ENCODE measurements around the gene CIBAR2.

The CIBAR2 gene

DNA sequence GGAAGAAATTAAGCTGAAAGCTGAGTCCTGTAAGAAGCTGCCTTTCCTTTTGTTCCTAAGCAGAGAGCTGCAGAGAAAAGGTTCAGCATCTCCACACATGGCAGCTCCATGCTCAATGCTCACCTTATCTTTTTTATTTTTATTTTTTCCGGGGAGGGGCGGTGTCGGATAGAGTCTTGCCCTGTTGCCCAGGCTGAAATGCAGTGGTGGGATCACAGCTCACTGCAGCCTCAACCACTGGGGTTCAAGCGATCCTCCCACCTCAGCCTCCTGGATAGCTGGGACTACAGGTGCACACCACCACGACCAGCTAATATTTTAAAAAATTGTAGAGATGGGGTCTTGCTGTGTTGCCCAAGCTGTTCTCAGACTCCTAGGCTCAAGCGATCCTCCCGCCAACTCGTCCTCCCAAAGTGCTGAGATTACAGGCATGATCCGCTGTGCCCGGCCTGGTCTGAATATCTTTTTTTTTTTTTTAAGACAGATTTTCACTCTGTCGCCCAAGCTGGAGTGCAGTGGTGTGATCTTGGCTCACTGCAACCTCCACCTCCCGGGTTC, 28.3 kb upstream of the CIBAR2 start:
- Histone ChIP-seq H3K27me3 (ENCODE audit: low read depth, low read length) (0 out of 2 replicates have a peak, but pooled peaks cover 14% of the 10 kb centered on the region), H3K4me3 (ENCODE audit: low read length) (no peak overlapping the region), H3K9ac (ENCODE audit: low read length) (no peak overlapping the region), H2AFZ (ENCODE audit: low read depth, low read length) (no peak overlapping the region), H3K9me3 (ENCODE audit: insufficient read depth, low read length) (no peaks in the 10 kb centered on the region), H3K4me2 (ENCODE audit: low read length) (no peak overlapping the region), H3K79me2 (ENCODE audit: low read length) (no peaks in the 10 kb centered on the region), H4K20me1 (ENCODE audit: insufficient read depth, low read length) (no peaks in the 10 kb centered on the region), H3K4me1 (ENCODE audit: low read length) (peaks cover 14% of the 10 kb centered on the region), H3K36me3 (replicated peaks; ENCODE audit: low read depth, low read length) (no peaks in the 10 kb centered on the region), H3K27ac (ENCODE audit: low read length) (no peak overlapping the region)
- TF ChIP-seq, protein P1, sequence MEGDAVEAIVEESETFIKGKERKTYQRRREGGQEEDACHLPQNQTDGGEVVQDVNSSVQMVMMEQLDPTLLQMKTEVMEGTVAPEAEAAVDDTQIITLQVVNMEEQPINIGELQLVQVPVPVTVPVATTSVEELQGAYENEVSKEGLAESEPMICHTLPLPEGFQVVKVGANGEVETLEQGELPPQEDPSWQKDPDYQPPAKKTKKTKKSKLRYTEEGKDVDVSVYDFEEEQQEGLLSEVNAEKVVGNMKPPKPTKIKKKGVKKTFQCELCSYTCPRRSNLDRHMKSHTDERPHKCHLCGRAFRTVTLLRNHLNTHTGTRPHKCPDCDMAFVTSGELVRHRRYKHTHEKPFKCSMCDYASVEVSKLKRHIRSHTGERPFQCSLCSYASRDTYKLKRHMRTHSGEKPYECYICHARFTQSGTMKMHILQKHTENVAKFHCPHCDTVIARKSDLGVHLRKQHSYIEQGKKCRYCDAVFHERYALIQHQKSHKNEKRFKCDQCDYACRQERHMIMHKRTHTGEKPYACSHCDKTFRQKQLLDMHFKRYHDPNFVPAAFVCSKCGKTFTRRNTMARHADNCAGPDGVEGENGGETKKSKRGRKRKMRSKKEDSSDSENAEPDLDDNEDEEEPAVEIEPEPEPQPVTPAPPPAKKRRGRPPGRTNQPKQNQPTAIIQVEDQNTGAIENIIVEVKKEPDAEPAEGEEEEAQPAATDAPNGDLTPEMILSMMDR (IDR thresholded peaks at IDR 0.05; ENCODE audit: low read depth, low read length) = no peak
- TF ChIP-seq EZH2phosphoT487 (IDR thresholded peaks at IDR 0.05; ENCODE audit: low read depth) = no peak

DNA sequence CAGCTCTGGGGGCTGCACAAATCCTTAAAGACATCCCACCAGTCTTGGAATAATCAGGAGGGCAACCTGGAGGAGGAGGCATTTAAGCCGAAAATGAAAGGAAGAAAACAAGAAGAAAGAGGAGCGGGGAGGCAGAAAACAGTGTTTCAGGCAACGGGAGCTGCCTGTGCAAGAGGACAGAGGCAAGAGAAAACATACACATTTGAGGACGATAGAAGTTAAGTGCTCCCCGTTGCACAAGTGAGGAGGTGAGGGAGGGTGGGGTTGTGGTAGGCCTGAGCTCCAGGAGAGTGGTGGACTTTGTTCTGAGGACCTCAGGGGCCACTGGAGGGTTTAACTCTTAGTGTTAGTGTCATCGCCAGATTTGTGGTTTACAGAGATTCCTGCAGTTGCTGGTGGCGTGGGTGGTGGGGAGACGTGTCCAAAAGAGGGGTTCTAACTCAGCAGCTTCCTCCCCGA, 27.6 kb upstream of the CIBAR2 start:
- Histone ChIP-seq H3K79me2 (ENCODE audit: low read length) (no peaks in the 10 kb centered on the region), H3K27me3 (ENCODE audit: low read depth, low read length) (0 out of 2 replicates have a peak, but pooled peaks cover 14% of the 10 kb centered on the region), H4K20me1 (ENCODE audit: insufficient read depth, low read length) (no peaks in the 10 kb centered on the region), H3K4me3 (ENCODE audit: low read length) (no peak overlapping the region), H3K27ac (ENCODE audit: low read length) (no peak overlapping the region), H3K4me1 (ENCODE audit: low read length) (peaks cover 16% of the 10 kb centered on the region), H3K4me2 (ENCODE audit: low read length) (no peak overlapping the region), H2AFZ (ENCODE audit: low read depth, low read length) (no peak overlapping the region), H3K9me3 (ENCODE audit: insufficient read depth, low read length) (no peaks in the 10 kb centered on the region), H3K36me3 (replicated peaks; ENCODE audit: low read depth, low read length) (no peaks in the 10 kb centered on the region), H3K9ac (ENCODE audit: low read length) (no peak overlapping the region)
- TF ChIP-seq EZH2phosphoT487 (IDR thresholded peaks at IDR 0.05; ENCODE audit: low read depth) = no peak
- TF ChIP-seq, protein P1 (IDR thresholded peaks at IDR 0.05; ENCODE audit: low read depth, low read length) = no peak

DNA sequence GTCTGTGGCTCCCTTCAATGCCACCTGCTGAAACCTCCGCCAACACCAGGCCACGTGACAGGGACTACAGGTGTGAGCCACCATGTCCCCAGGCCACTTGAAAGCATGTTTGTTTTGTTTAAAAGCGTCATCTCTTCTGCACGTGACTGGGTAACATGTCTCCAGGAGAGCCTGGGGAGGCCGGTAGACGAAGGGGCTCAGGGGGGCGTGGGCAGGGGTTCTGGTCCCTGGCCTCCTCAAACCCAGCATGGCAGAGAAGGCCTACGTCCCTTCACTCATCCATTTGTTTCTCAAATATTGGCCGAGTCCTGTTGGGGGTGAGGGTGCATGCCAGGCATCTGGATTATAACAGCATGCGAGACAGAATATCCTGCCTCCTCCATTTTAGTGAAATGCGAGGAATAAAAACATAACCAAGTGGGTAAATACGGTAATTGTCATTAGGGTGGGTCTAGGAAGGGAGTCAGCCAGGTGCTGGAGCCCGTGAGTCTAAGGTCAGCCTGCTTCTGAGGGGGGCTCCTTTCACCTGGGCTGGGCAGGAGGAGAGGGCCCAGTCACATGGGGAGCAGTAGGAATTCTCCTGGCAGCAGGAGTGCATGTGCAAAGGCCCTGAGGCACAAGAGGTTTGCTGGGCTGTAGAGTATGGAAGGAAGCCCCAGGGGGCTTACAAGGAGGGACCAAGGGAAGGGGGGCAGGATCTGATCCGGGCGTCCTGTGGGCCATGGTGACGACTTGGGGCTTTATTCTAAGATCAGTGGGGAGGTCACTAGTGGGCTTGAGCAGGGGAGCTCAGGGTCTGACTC, 26.8 kb upstream of the CIBAR2 start:
- TF ChIP-seq EZH2phosphoT487 (IDR thresholded peaks at IDR 0.05; ENCODE audit: low read depth) = no peak
- TF ChIP-seq, protein P1 (IDR thresholded peaks at IDR 0.05; ENCODE audit: low read depth, low read length) = no peak
- no peak overlapping the region for H3K9ac ChIP-seq (ENCODE audit: low read length)
- H3K4me3 ChIP-seq (ENCODE audit: low read length) = no peak overlapping the region
- H3K79me2 ChIP-seq (ENCODE audit: low read length) = no peaks in the 10 kb centered on the region
- H3K9me3 ChIP-seq (ENCODE audit: insufficient read depth, low read length) = no peaks in the 10 kb centered on the region
- no peak overlapping the region for H2AFZ ChIP-seq (ENCODE audit: low read depth, low read length)
- no peak overlapping the region for H3K4me2 ChIP-seq (ENCODE audit: low read length)
- 0 out of 2 replicates have a peak, but pooled peaks cover 14% of the 10 kb centered on the region for H3K27me3 ChIP-seq (ENCODE audit: low read depth, low read length)
- H4K20me1 ChIP-seq (ENCODE audit: insufficient read depth, low read length) = no peaks in the 10 kb centered on the region
- no peaks in the 10 kb centered on the region for H3K36me3 ChIP-seq (replicated peaks; ENCODE audit: low read depth, low read length)
- no peak overlapping the region for H3K27ac ChIP-seq (ENCODE audit: low read length)
- peaks cover 16% of the 10 kb centered on the region for H3K4me1 ChIP-seq (ENCODE audit: low read length)

GRCh38 chr16:85138073-85138824, 26.0 kb upstream of the CIBAR2 start:
- no peaks in the 10 kb centered on the region for H4K20me1 ChIP-seq (ENCODE audit: insufficient read depth, low read length)
- no peak overlapping the region for H3K4me2 ChIP-seq (ENCODE audit: low read length)
- no peak overlapping the region for H3K4me3 ChIP-seq (ENCODE audit: low read length)
- H3K79me2 ChIP-seq (ENCODE audit: low read length) = no peaks in the 10 kb centered on the region
- no peak overlapping the region for H3K27ac ChIP-seq (ENCODE audit: low read length)
- peaks cover 16% of the 10 kb centered on the region for H3K4me1 ChIP-seq (ENCODE audit: low read length)
- no peak overlapping the region for H3K9ac ChIP-seq (ENCODE audit: low read length)
- H3K36me3 ChIP-seq (replicated peaks; ENCODE audit: low read depth, low read length) = no peaks in the 10 kb centered on the region
- H3K9me3 ChIP-seq (ENCODE audit: insufficient read depth, low read length) = no peaks in the 10 kb centered on the region
- no peak for TF ChIP-seq EZH2phosphoT487 (IDR thresholded peaks at IDR 0.05; ENCODE audit: low read depth)
- TF ChIP-seq, protein P1 (IDR thresholded peaks at IDR 0.05; ENCODE audit: low read depth, low read length) = no peak
- H2AFZ ChIP-seq (ENCODE audit: low read depth, low read length) = no peak overlapping the region
- H3K27me3 ChIP-seq (ENCODE audit: low read depth, low read length) = 0 out of 2 replicates have a peak, but pooled peaks cover 14% of the 10 kb centered on the region

All from OCI-LY3 (cell line).